H1 (cell line): ENCODE data around the gene PPP1R12B.

Experiments used
- CTCF ChIP-seq, 3 experiments: IDR thresholded peaks; 1 replicate in 2 of 3; 2 replicates in 1 of 3; pipeline versions ENCODE4 v1.5.1 to v1.6.1; 2011; ENCODE audit warnings: low read length in 3 of 3, mild to moderate bottlenecking in 3 of 3, inconsistent platforms in 2 of 3, low read depth in 1 of 3, moderate library complexity in 1 of 3; ENCODE audit not compliant: insufficient read depth in 1 of 3; ENCODE audit errors: control extremely low read depth in 1 of 3
- E2F6 ChIP-seq: IDR thresholded peaks from 2 replicates; pipeline ENCODE4 v1.6.1; 2012; ENCODE audit warnings: inconsistent platforms
- EP300 ChIP-seq, 2 experiments: IDR thresholded peaks; 1 replicate in 1 of 2; 2 replicates in 1 of 2; pipeline ENCODE4 v1.6.1; 2011 to 2012; ENCODE audit warnings: low read depth in 2 of 2, low read length in 2 of 2, mild to moderate bottlenecking in 2 of 2, borderline replicate concordance in 1 of 2, inconsistent platforms in 1 of 2, moderate library complexity in 1 of 2
- EZH2 ChIP-seq: fragments of 200-600 bp; sonication (generic); IDR thresholded peaks from 2 replicates; pipeline ENCODE4 v1.7.1; 2012; ENCODE audit warnings: low read depth, mild to moderate bottlenecking, moderate library complexity, low read length, inconsistent platforms; ENCODE audit not compliant: severe bottlenecking
- HDAC2 ChIP-seq, 2 experiments: fragments of 300-600 bp in 1 of 2; sonication (generic) in 1 of 2; IDR thresholded peaks; 2 replicates each; pipeline ENCODE4 v1.6.1; 2011 to 2012; ENCODE audit warnings: low read depth in 2 of 2, low read length in 2 of 2, mild to moderate bottlenecking in 2 of 2, moderate library complexity in 2 of 2, borderline replicate concordance in 1 of 2, inconsistent platforms in 1 of 2
- MAX ChIP-seq: IDR thresholded peaks from 2 replicates; pipeline ENCODE4 v1.6.1; 2012; ENCODE audit warnings: inconsistent platforms
- POLR2A ChIP-seq, 2 experiments: IDR thresholded peaks; 1 replicate in 1 of 2; 2 replicates in 1 of 2; pipeline ENCODE4 v1.6.1; 2011; ENCODE audit warnings: low read depth in 2 of 2, low read length in 2 of 2, mild to moderate bottlenecking in 2 of 2; ENCODE audit errors: control extremely low read depth in 1 of 2
- POLR2AphosphoS5 ChIP-seq: IDR thresholded peaks from 2 replicates; pipeline ENCODE4 v1.6.1; 2011; ENCODE audit warnings: low read depth, low read length
- RFX5 ChIP-seq: IDR thresholded peaks from 2 replicates; pipeline ENCODE4 v1.6.1; 2011; ENCODE audit warnings: low read depth, low read length, improper control_type of control experiment, borderline replicate concordance
- SRF ChIP-seq: IDR thresholded peaks from 2 replicates; pipeline ENCODE4 v1.6.1; 2011; ENCODE audit warnings: mild to moderate bottlenecking, low read depth, low read length, moderate library complexity
- SUZ12 ChIP-seq: fragments of 200-600 bp; sonication (generic); IDR thresholded peaks from 2 replicates; pipeline ENCODE4 v1.6.1; 2012; ENCODE audit warnings: mild to moderate bottlenecking, inconsistent platforms, low read length, moderate library complexity, mixed read lengths
- USF2 ChIP-seq: IDR thresholded peaks from 2 replicates; pipeline ENCODE4 v1.6.1; 2011; ENCODE audit warnings: low read length, improper control_type of control experiment
- ZNF274 ChIP-seq: IDR thresholded peaks from 2 replicates; pipeline ENCODE4 v1.7.0; 2012; ENCODE audit warnings: low read length, borderline replicate concordance; ENCODE audit errors: extremely low read depth

GRCh38 chr1:202362212-202362611 is 13.7 kb downstream of the PPP1R12B start:
- TF ChIP-seq CTCF (IDR thresholded peaks at IDR 0.05; ENCODE audit: control extremely low read depth in 1 of 3, insufficient read depth in 1 of 3, low read depth in 1 of 3, low read length in 3 of 3), result no peak
- TF ChIP-seq E2F6, result no peak
- TF ChIP-seq RFX5, result no peak
- no peak for TF ChIP-seq HDAC2 (IDR thresholded peaks at IDR 0.05; ENCODE audit: borderline replicate concordance in 1 of 2, low read depth in 2 of 2, low read length in 2 of 2)
- TF ChIP-seq SUZ12, result no peak
- TF ChIP-seq USF2, result no peak
- no peak for TF ChIP-seq POLR2A (IDR thresholded peaks at IDR 0.05; ENCODE audit: control extremely low read depth in 1 of 2, low read depth in 2 of 2, low read length in 2 of 2)
- TF ChIP-seq ZNF274, result no peak
- no peak for TF ChIP-seq EZH2
- TF ChIP-seq POLR2AphosphoS5, result no peak
- TF ChIP-seq SRF, result no peak
- no peak for TF ChIP-seq MAX
- no peak for TF ChIP-seq EP300 (IDR thresholded peaks at IDR 0.05; ENCODE audit: borderline replicate concordance in 1 of 2, low read depth in 2 of 2, low read length in 2 of 2)
